ENCODE results near the gene ERH. TPM values are rescaled to one million over a fixed set of nuclear protein-coding genes. Genes with fewer than 3 reads are reported as not detected.
"Not testable (repeated sequence)": the region's sequence is repeated elsewhere in the genome, so short reads cannot be mapped to it uniquely, and the experiment has no call there.

The ERH gene
- total RNA-seq, 4 donors from 2014 or later, result 52.6 to 88.0 (median 74.3) TPM

DNA sequence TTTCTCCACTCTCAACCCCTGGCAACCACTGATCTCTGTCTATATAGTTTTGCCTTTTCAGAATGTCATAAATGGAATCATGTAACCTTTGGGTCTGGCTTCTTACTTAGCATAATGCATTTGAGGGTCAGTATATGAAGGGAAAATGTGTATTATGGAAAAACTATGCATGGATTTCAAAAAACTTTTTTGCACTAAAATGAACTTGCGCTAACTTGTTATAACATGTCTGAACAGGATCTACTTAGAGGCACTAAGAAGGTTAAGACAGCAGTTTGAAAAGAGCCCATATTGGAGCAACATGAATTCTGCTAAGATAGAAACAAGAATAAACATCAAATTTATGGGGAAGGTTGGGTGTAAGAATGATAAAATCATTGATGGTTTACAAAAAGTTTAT lies 29.5 kb upstream of the ERH start:
- no peak overlapping the region for H3K27ac ChIP-seq
- intact Hi-C loops (cut with DNase I), result no loop called here
- no peaks in the 10 kb centered on the region for H3K27me3 ChIP-seq
- no peak overlapping the region for H3K4me3 ChIP-seq (replicated peaks in 1 of 3)
- H3K9me3 ChIP-seq, result no peaks in the 10 kb centered on the region
- no peaks in the 10 kb centered on the region for H3K4me1 ChIP-seq
- no peak for TF ChIP-seq POLR2A (IDR thresholded peaks at IDR 0.05)
- TF ChIP-seq, protein P1, sequence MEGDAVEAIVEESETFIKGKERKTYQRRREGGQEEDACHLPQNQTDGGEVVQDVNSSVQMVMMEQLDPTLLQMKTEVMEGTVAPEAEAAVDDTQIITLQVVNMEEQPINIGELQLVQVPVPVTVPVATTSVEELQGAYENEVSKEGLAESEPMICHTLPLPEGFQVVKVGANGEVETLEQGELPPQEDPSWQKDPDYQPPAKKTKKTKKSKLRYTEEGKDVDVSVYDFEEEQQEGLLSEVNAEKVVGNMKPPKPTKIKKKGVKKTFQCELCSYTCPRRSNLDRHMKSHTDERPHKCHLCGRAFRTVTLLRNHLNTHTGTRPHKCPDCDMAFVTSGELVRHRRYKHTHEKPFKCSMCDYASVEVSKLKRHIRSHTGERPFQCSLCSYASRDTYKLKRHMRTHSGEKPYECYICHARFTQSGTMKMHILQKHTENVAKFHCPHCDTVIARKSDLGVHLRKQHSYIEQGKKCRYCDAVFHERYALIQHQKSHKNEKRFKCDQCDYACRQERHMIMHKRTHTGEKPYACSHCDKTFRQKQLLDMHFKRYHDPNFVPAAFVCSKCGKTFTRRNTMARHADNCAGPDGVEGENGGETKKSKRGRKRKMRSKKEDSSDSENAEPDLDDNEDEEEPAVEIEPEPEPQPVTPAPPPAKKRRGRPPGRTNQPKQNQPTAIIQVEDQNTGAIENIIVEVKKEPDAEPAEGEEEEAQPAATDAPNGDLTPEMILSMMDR (IDR thresholded peaks at IDR 0.05), result no peak
- peaks cover 0 to 7% of the 10 kb centered on the region in 2 donors for H3K36me3 ChIP-seq
- 98 to 100% methylated on average over 1 of the region's 1 CpG for WGBS, 2 donors
- DNase-seq, result no peak

DNA sequence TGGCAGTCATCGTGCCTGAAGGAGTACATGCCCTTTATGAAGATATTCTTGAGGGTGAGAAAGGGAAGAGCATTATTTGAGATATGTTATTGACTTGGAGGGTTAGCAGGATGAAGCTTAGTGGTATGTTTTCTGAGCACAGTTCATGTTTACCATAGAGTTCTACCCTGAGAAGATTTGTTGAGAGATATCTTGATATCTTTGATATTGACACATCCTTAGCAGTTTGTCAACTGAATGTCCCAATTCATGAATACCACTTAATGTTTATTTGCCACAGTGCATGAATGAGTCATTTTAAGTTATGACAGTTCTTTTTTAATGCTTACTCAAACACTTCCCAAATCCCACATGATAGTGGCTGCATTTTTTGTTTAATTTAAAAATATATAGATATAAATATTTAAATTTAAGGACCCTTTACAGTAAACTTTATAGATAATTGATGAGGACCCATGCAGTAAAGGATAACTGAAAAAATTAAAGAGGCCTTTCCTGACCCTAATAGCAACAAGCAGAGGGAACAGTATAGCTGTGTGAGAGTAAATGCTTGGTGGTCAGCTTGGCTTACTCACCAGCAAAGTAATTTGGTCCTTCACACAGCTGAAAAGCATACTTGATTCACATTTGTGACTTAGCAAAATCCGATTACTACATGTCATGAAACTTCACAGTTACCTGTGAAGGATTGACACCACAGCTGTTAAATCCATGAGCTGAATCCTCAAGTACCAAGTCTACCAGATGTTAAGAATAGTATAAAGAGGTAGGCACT lies 26.2 kb upstream of the ERH start:
- Histone ChIP-seq H3K36me3 (peaks cover 0 to 7% of the 10 kb centered on the region in 2 donors), H3K9me3 (no peaks in the 10 kb centered on the region), H3K4me3 (replicated peaks in 1 of 3) (no peak overlapping the region), H3K27ac (no peak overlapping the region), H3K27me3 (no peaks in the 10 kb centered on the region), H3K4me1 (no peaks in the 10 kb centered on the region)
- 91 to 96% methylated on average over 2 of the region's 2 CpGs for WGBS, 2 donors
- TF ChIP-seq, protein P1 (IDR thresholded peaks at IDR 0.05), result no peak
- no peak for TF ChIP-seq POLR2A (IDR thresholded peaks at IDR 0.05)
- no peak for DNase-seq
- intact Hi-C loops (cut with DNase I), result no loop called here

DNA sequence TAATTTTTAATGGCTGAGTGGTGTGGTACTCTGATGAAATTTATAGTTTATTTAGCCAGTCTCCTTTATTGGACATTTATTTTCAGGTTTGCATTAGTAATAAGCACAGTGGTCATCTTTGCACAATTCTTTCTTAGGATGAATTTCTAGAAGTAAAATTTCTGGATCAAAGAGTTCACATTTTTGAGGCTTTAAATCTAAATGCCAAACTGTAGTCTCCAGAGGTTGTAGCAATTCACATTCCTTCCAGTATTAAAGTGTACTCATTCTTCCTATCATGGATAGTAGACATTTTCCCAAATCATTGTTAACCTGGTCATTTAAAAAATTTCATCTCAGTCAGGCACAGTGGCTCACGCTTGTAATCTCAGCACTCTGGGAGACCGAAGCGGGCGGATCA lies 25.2 kb upstream of the ERH start:
- DNase-seq, result no peak
- WGBS, 2 donors, result 99 to 100% methylated on average over 4 of the region's 4 CpGs
- Histone ChIP-seq H3K36me3 (peaks cover 0 to 7% of the 10 kb centered on the region in 2 donors), H3K27ac (no peak overlapping the region), H3K4me1 (no peaks in the 10 kb centered on the region), H3K9me3 (no peaks in the 10 kb centered on the region), H3K4me3 (replicated peaks in 1 of 3) (no peak overlapping the region), H3K27me3 (no peaks in the 10 kb centered on the region)
- intact Hi-C loops (cut with DNase I), result no loop called here
- TF ChIP-seq POLR2A (IDR thresholded peaks at IDR 0.05), result no peak
- TF ChIP-seq, protein P1 (IDR thresholded peaks at IDR 0.05), result no peak

DNA sequence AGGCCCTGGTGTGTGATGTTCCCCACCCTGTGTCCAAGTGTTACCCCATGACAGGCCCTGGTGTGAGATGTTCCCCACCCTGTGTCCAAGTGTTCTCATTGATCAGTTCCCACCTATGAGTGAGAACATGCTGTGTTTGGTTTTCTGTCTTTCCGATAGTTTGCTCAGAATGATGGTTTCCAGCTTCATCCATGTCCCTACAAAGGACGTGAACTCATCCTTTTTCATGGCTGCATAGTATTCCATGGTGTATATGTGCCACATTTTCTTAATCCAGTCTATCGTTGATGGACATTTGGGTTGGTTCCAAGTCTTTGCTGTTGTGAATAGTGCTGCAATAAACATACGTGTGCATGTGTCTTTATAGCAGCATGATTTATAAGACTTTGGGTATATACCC lies 18.0 kb upstream of the ERH start:
- DNase-seq; H3K9me3 ChIP-seq; H3K4me1 ChIP-seq; intact Hi-C loops (cut with DNase I); H3K27me3 ChIP-seq; H3K36me3 ChIP-seq; H3K4me3 ChIP-seq (replicated peaks in 1 of 3); H3K27ac ChIP-seq: not testable (repeated sequence)
- WGBS, 2 donors, result 97 to 99% methylated on average over 4 of the region's 4 CpGs

DNA sequence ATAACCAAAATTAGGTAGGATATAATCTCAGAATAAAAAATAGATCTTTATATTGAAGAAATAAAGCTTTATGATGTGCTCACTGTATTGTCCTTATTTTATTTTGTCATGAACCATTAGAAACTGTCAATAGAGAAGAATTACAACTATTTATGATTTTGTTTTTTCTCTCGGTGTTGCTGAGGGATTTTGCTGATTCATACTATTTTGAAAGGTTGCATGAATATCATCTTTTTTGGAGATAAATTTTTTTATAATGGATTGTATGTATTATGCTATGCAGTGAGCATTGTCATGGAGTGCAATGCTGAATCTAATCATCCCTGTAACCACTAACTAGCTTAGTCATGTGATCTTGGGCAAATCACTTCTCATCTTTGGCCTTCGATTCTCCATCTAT lies 15.4 kb upstream of the ERH start:
- intact Hi-C loops (cut with DNase I), result no loop called here
- Histone ChIP-seq H3K27me3 (no peaks in the 10 kb centered on the region), H3K36me3 (no peaks in the 10 kb centered on the region), H3K27ac (no peak overlapping the region), H3K4me1 (no peaks in the 10 kb centered on the region), H3K9me3 (no peaks in the 10 kb centered on the region), H3K4me3 (replicated peaks in 1 of 3) (no peak overlapping the region)
- WGBS, 2 donors, result 90 to 94% methylated on average over 2 of the region's 2 CpGs
- TF ChIP-seq, protein P1 (IDR thresholded peaks at IDR 0.05), result no peak
- no peak for TF ChIP-seq POLR2A (IDR thresholded peaks at IDR 0.05)
- no peak for DNase-seq

Data from thyroid gland (tissue), 4 donors.